Activated naive CD8-positive, alpha-beta T cell treated with anti-CD3 and anti-CD28 coated beads for 36 hours (primary cell): Measurements from ENCODE around the gene STKLD1. TPM values are rescaled to one million over a fixed set of nuclear protein-coding genes. Genes with fewer than 3 reads are reported as not detected.
A peak's percentile ranks its signal among the peaks of the same experiment; 100 is the strongest.

Source experiments
- DNase-seq: peaks from one replicate; pipeline ENCODE4 v3.0.0; 2021
- H3K27ac Mint-ChIP-seq: one replicate; pipeline ENCODE4 v1.8.0; 2022; ENCODE audit warnings: mild to moderate bottlenecking, moderate library complexity, mixed read lengths
- H3K27me3 Mint-ChIP-seq: one replicate; pipeline ENCODE4 v1.8.0; 2022; ENCODE audit warnings: mild to moderate bottlenecking, mixed read lengths
- H3K36me3 Mint-ChIP-seq: one replicate; pipeline ENCODE4 v1.8.0; 2021; ENCODE audit warnings: mild to moderate bottlenecking, mixed read lengths
- H3K4me1 Mint-ChIP-seq: one replicate; pipeline ENCODE4 v1.8.0; 2021; ENCODE audit warnings: mixed read lengths
- H3K4me3 Mint-ChIP-seq: one replicate; pipeline ENCODE4 v1.8.0; 2022; ENCODE audit warnings: mild to moderate bottlenecking, moderate library complexity, mixed read lengths
- H3K9me3 Mint-ChIP-seq: one replicate; pipeline ENCODE4 v1.8.0; 2022; ENCODE audit warnings: mixed read lengths
- total RNA-seq, 2 experiments: library from RNA; stranded (reverse); gene quantifications; one replicate each; pipeline ENCODE4 v1.2.3, GENCODE V29; 2021

The STKLD1 gene
- total RNA-seq, 2 experiments from 2014 or later = 0.16 to 0.31 TPM

DNA sequence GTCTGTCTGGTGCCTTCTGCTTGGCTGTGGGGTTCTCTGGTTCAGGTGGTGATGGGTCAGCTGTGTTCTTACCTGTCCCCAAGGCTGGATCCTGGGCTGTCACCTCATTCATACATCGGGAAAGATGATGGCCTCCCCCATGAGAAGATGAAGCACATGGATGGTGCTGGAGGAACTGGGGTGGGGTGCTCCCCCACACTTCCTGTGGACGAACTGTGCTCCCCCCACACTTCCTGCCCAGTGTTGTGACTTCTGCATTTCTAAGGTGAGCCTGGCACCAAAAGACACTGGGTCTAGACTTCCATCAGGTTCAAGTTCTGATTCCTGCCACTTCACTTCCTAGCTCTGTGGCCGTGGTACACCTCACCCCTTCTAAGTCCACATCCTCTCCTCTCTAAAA lies 35.9 kb upstream of the STKLD1 start:
- Mint-ChIP-seq H3K4me3 (no peak overlapping the region), H3K9me3 (no peaks in the 10 kb centered on the region), H3K36me3 (peaks cover 57% of the 10 kb centered on the region), H3K27me3 (no peaks in the 10 kb centered on the region), H3K27ac (peak overlapping the region; percentile 82), H3K4me1 (peaks cover 28% of the 10 kb centered on the region)
- DNase-seq = no peak

GRCh38 chr9:133340916-133341315 lies 35.2 kb upstream of the STKLD1 start:
- Mint-ChIP-seq H3K4me3 (no peak overlapping the region), H3K36me3 (peaks cover 52% of the 10 kb centered on the region), H3K27ac (peak overlapping the region; percentile 82), H3K27me3 (no peaks in the 10 kb centered on the region), H3K4me1 (peaks cover 31% of the 10 kb centered on the region), H3K9me3 (no peaks in the 10 kb centered on the region)
- DNase-seq = no peak

DNA sequence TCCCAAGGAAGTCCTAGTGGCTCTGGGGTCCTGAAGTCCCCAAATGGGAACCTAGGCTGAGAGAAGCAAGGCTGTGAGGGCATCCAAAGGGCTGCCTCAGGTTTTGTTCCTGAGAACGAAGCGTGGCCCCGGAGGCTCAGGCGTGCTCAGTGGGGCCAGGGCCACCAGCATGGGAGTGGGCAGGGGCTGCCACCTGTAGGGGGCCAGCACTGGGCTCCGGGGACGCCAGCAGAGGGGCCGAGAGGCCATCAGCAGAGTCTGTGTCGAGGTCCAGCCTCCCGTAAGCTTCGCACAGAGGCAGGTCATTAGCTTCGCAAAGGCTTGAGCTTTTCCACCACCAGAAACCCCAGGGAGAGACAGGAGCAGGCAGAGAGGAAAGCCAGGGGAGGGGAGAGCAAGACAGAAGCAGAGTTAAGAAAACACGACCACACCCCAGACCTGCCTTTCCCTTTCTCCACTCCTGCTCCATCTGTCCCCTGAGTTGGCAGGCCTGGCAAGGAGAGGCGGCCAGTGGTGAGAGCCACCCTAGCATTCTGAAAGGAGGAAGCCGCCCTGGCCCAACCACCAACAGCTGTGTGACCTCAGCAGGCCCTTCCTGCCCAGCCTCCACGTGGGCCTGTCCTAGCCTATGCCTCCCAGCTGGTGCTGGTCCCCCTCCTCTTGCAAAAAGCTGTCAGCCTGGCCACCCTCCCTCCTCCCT lies 34.6 kb upstream of the STKLD1 start:
- Mint-ChIP-seq H3K4me3 (no peak overlapping the region), H3K36me3 (peaks cover 51% of the 10 kb centered on the region), H3K9me3 (no peaks in the 10 kb centered on the region), H3K27ac (no peak overlapping the region), H3K27me3 (no peaks in the 10 kb centered on the region), H3K4me1 (peaks cover 33% of the 10 kb centered on the region)
- DNase-seq = no peak

DNA sequence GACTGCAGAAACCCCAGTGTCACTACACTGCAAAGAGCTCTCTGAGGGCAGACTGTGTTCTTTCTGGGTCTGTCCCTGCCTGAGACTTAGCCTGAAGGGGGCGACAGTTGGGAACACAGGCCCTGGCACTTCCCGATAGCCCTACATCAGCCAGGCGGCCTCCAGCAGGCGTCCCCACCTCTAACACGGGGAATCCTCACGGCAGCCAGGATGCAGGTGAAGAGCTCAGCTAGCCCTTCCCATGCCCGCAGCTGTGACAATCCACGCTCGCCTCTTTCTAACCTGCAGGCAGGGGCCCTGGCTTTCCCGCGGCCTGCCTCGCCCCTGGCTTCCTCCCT lies 34.1 kb upstream of the STKLD1 start:
- Mint-ChIP-seq H3K4me1 (peaks cover 38% of the 10 kb centered on the region), H3K9me3 (no peaks in the 10 kb centered on the region), H3K27ac (no peak overlapping the region), H3K27me3 (no peaks in the 10 kb centered on the region), H3K36me3 (peaks cover 51% of the 10 kb centered on the region), H3K4me3 (no peak overlapping the region)
- DNase-seq = no peak

DNA sequence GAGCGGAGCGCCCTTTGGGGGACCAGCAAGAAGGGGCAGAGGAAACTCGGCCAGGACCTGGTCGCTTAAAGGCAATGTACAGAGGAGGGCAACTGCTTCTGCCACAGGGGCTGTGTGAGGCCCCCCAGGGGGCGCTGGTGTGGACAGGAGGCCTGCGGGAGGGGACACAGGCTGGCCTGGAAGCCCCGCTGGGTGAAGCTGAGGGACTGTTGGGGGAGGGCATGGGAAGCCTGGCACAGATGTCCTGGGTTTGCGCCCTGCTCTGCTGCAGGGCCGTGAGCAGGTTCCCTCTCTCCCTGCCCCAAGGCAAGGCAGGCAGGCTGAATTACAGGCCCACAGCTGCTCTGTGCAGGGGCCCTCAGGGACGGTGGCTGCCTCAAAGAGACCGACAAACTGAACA lies 33.6 kb upstream of the STKLD1 start:
- DNase-seq = no peak
- H3K27ac Mint-ChIP-seq = no peak overlapping the region
- no peak overlapping the region for H3K4me3 Mint-ChIP-seq
- no peaks in the 10 kb centered on the region for H3K9me3 Mint-ChIP-seq
- no peaks in the 10 kb centered on the region for H3K27me3 Mint-ChIP-seq
- H3K4me1 Mint-ChIP-seq = peaks cover 38% of the 10 kb centered on the region
- H3K36me3 Mint-ChIP-seq = peaks cover 53% of the 10 kb centered on the region

- peaks cover 59% of the 10 kb centered on the region for H3K36me3 Mint-ChIP-seq
- no peak overlapping the region for H3K4me3 Mint-ChIP-seq
- H3K27ac Mint-ChIP-seq = no peak overlapping the region
- no peaks in the 10 kb centered on the region for H3K9me3 Mint-ChIP-seq
- peaks cover 4% of the 10 kb centered on the region for H3K27me3 Mint-ChIP-seq
- peaks cover 37% of the 10 kb centered on the region for H3K4me1 Mint-ChIP-seq
- DNase-seq = no peak
These were observed 32.1 kb upstream of the STKLD1 start for GRCh38 chr9:133344071-133344470.

DNA sequence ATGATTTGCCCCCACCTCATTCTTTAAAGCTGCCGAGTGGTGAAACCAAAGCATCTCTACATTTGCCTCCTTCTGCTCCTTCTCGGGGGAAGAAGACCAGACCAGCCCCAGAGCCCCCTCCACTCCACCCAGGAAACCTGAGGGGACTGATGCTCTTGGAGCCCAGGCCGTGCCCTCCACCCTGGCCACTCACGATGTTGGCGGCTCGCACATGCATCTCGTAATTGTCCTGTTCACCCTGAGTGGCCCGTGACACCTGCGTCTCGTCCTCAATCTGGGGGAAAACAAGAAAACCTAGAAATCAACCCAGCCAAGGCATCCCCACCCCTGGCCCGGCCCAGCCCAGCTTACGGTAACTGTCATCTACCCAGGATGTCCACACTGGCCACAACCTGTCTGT lies 31.2 kb upstream of the STKLD1 start:
- H3K36me3 Mint-ChIP-seq = peaks cover 59% of the 10 kb centered on the region
- H3K27ac Mint-ChIP-seq = no peak overlapping the region
- DNase-seq = no peak
- peaks cover 4% of the 10 kb centered on the region for H3K27me3 Mint-ChIP-seq
- H3K9me3 Mint-ChIP-seq = no peaks in the 10 kb centered on the region
- peaks cover 40% of the 10 kb centered on the region for H3K4me1 Mint-ChIP-seq
- H3K4me3 Mint-ChIP-seq = no peak overlapping the region

GRCh38 chr9:133345596-133345995 lies 30.6 kb upstream of the STKLD1 start:
- Mint-ChIP-seq H3K36me3 (peaks cover 59% of the 10 kb centered on the region), H3K27ac (no peak overlapping the region), H3K4me3 (no peak overlapping the region), H3K9me3 (no peaks in the 10 kb centered on the region), H3K27me3 (peaks cover 4% of the 10 kb centered on the region), H3K4me1 (peaks cover 39% of the 10 kb centered on the region)
- DNase-seq = no peak

DNA sequence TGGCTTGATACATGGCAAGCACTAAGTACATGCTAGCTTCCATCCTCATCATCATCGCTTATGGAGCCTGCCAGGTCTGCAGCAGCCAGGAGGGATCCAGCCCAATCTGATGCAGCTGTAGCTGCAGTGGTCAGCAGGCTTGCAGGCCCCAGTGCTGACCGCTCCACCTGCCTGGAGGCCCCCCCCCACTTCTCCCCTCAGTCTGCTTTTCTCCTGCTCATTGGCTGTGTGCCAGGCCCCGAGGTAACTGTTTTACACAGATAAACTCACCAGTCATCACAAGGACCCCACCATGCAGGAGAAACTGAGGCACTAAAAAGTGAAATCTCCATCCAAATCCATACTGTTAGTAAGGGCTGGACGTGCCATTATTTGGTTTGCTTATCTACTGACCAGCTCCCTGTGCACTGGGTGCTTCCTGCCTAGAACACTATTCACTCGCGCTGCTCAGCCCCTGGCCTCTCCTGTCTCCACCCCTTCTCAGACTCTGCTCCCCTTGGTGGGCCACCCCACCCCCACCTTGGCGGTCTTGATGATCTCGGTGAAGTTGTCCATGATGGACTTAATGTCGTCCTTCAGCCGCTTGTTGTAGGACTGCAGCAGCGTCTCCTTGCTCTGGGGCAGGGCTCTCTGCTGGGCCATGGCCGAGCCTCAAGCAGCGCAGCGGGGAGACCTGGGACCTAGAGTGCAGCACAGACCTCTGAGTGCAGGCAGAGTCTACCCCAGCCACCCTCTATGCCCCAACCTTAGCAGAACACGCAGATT lies 30.0 kb upstream of the STKLD1 start:
- Mint-ChIP-seq H3K27me3 (peaks cover 4% of the 10 kb centered on the region), H3K27ac (peak overlapping the region; percentile 95), H3K4me3 (peak overlapping the region; percentile 100), H3K4me1 (peaks cover 35% of the 10 kb centered on the region), H3K9me3 (no peaks in the 10 kb centered on the region), H3K36me3 (peaks cover 57% of the 10 kb centered on the region)
- DNase-seq = no peak

GRCh38 chr9:133347515-133347984 lies 28.6 kb upstream of the STKLD1 start:
- Mint-ChIP-seq H3K27ac (peak overlapping the region; percentile 99), H3K27me3 (peaks cover 4% of the 10 kb centered on the region), H3K4me3 (peak overlapping the region; percentile 100), H3K4me1 (peaks cover 40% of the 10 kb centered on the region), H3K36me3 (peaks cover 62% of the 10 kb centered on the region), H3K9me3 (no peaks in the 10 kb centered on the region)
- peak; percentile 57 for DNase-seq

DNA sequence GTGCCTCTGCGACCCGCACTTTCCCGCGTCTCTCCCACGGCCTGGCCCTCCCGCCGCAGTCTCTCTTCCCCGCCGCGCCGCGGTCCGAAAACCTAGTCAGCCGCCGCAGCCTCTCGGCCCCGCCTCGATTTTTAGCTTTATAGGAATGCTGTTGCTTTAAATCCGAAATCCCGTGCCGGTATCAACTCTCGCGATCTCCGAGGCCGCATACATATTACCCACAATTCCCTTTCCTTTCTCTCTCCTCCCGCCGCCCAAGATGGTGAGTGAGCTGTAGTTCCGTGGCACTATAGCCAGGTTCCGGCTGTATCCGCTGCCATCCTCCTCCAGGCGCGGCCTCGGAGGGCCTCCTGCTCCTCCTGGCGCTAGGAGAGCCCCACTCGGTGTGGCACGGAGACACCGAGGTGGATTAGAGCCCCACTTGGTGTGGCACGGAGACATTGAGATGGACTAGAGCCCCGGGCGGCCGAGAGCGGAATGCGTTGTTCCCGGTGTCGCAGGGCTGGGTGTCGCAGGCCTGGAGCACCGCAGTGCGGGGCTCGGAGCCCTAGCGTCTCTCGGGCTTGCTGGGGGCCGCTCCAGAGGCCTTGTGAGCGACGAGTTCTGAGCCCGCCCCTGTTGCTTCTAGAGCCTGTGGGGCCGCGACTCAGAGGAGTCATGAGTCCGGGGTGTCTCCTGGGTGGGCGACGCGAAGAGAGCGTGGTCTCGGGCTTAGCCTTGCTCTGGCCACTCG lies 28.0 kb upstream of the STKLD1 start, which contains the start of the genes MED22 and RPL7A:
Gene MED22, minus strand, starts transcription at position 147 of the 733 bp plus-strand sequence. CDS start 1,469 bp downstream, outside the sequence.
Gene RPL7A, plus strand, starts transcription at position 234 of the 733 bp plus-strand sequence. Its CDS starts 26 bp downstream, at position 260.
- Mint-ChIP-seq H3K27me3 (peaks cover 4% of the 10 kb centered on the region), H3K4me3 (peak within 1 kb of the TSS; percentile 100), H3K27ac (peak within 1 kb of the TSS; percentile 99), H3K4me1 (peaks cover 43% of the 10 kb centered on the region), H3K9me3 (no peaks in the 10 kb centered on the region), H3K36me3 (peaks cover 66% of the 10 kb centered on the region)
- peak; percentile 88 for DNase-seq

DNA sequence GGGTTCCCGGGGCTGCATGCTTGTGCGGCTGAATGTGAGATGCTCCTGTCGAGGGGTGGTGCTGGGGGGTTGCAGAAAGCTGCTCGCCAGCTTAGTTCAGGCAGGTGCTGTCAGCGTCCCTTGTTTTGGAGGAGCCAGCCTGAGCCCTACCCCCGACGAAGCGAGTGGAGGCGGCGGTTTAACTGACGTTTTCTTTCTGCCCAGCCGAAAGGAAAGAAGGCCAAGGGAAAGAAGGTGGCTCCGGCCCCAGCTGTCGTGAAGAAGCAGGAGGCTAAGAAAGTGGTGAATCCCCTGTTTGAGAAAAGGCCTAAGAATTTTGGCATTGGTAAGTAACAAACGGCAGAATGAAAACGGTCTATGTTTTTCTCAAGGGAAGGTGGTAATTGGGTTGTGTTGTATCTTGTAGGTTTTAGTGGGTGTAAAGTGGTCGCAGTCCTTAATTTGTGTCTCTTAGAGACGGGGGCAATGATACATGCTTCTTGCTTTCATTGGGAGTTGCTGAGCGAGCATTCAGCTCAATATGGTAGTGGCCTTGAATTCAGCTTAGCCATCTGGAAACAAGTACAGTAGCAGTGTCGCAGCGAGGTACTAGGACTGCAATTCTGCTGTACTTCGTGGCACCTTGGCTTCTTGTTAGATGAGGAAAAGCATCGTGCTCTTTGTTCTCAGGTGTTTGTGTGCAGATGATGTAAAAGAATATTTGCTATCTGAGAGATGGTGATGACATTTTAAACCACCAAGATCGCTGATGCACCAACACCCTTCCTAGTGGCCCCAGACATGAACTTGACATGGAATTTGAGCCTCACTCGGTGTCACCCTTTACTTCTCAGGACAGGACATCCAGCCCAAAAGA lies 27.2 kb upstream of the STKLD1 start:
- Mint-ChIP-seq H3K27ac (peak overlapping the region; percentile 99), H3K9me3 (no peaks in the 10 kb centered on the region), H3K4me1 (peaks cover 44% of the 10 kb centered on the region), H3K36me3 (peaks cover 67% of the 10 kb centered on the region), H3K4me3 (peak overlapping the region; percentile 100), H3K27me3 (peaks cover 4% of the 10 kb centered on the region)
- DNase-seq = no peak

DNA sequence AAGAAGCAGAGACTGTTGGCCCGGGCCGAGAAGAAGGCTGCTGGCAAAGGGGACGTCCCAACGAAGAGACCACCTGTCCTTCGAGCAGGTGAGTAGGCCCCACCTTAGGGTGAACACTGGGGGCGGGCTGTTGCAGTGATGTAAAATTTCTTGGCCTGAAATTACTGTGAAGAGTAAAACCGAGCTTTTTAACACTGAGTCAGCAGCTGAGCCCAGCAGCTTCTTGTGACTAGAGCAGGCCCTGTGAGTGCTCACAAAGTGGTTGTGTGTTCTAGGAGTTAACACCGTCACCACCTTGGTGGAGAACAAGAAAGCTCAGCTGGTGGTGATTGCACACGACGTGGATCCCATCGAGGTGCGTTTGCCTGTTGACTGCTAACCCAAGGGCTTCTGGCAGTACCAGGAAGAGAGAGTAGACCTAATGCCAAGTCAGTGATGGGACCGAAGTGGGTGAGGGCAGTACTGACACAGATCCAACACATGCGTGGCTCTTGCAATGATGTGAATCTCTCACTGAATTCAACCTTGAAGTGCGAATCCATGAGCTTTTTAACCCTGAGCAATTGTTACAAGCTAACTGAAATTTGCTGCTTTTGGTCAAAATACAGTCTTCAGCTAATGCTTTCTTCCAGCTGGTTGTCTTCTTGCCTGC lies 26.1 kb upstream of the STKLD1 start:
- no peaks in the 10 kb centered on the region for H3K9me3 Mint-ChIP-seq
- peak overlapping the region; percentile 99 for H3K27ac Mint-ChIP-seq
- H3K27me3 Mint-ChIP-seq = peaks cover 4% of the 10 kb centered on the region
- H3K36me3 Mint-ChIP-seq = peaks cover 61% of the 10 kb centered on the region
- DNase-seq = no peak
- peak overlapping the region; percentile 100 for H3K4me3 Mint-ChIP-seq
- peaks cover 50% of the 10 kb centered on the region for H3K4me1 Mint-ChIP-seq

DNA sequence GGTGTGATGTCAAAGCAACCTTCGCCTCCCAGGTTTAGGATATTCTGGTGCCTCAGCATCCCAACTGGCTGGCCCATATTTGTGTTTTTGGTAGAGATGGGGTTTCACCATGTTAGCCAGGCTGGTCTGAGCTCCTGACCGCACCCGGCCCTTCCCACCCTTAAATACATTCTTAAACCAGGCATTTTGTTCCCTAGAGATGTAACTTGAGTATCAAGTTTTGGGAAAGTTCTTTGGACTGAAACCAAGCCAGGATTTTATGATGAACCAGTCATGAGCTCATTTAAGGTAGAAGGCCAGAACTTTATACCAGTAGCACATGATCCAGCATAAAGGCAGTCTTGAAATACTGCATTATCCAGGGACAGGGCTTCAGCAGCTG lies 24.6 kb upstream of the STKLD1 start:
- peak overlapping the region; percentile 56 for H3K27ac Mint-ChIP-seq
- peaks cover 44% of the 10 kb centered on the region for H3K4me1 Mint-ChIP-seq
- no peaks in the 10 kb centered on the region for H3K9me3 Mint-ChIP-seq
- peak overlapping the region; percentile 18 for H3K4me3 Mint-ChIP-seq
- peaks cover 4% of the 10 kb centered on the region for H3K27me3 Mint-ChIP-seq
- H3K36me3 Mint-ChIP-seq = peaks cover 55% of the 10 kb centered on the region
- no peak for DNase-seq
